ENCODE results near the gene COG5. TPM values are rescaled to one million over a fixed set of nuclear protein-coding genes. Genes with fewer than 3 reads are reported as not detected.

COG5 gene
- total and polyA plus RNA-seq, 9 of the 15 experiments (the other 6 are each of a cell fraction or from before 2014, with no cell fraction given), result 15.3 to 75.1 (median 56.4) TPM

DNA sequence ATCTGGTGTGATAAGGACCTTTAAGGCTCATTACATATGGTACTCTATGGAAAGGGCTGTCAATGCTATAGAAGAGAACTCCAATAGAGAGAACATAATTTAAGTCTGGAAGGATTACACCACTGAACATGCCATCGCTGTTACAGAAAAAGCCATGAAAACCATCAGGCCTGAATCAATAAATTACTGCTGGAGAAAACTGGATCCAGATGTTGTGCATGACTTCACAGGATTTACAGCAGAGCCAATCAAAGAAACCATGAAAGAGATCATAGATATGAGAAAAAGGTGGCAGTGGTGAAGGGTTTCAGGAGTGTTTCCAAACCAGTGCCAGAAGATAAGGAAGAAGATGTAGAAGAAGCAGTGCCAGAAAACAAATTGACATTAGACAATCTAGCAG, 112.8 kb downstream of the COG5 start:
- ChIA-PET CTCF (ENCODE audit: low intra/inter-chr PET ratio) (no interaction called here), POLR2A (no interaction called here)
- no peaks in the 10 kb centered on the region for H3K79me2 ChIP-seq (ENCODE audit: control insufficient read depth, insufficient read depth, low read length)
- 0 out of 3 replicates have a peak, but pooled peaks cover 2% of the 10 kb centered on the region for H3K36me3 ChIP-seq (ENCODE audit: control insufficient read depth, insufficient read depth, low read length)
- no peak overlapping the region for H3K4me2 ChIP-seq (ENCODE audit: insufficient read depth, low read length)
- no peaks in the 10 kb centered on the region for H3K9me3 ChIP-seq (replicated peaks; ENCODE audit: control insufficient read depth, insufficient read depth, low read depth, low read length)
- H3K9me1 ChIP-seq (ENCODE audit: control insufficient read depth, insufficient read depth, low read length), result no peaks in the 10 kb centered on the region
- ATAC-seq (no peak), DNase-seq (ENCODE audit: extremely low read depth in 1 of 4, low spot score in 3 of 4) (no peak), FAIRE-seq (no peak)
- no peak overlapping the region for H3K27ac ChIP-seq (ENCODE audit: extremely low read depth, low read depth, low read length)
- 96% methylated on average over 1 of the region's 1 CpG for WGBS (ENCODE audit: insufficient coverage, low coverage, missing lambda C conversion rate)
- in situ Hi-C loops (cut with MboI) (loop anchor here (10.0 kb wide), 1 partner anchor 424 kb away; no protein-coding TSS in a partner anchor), intact Hi-C loops (cut with micrococcal nuclease) (no loop called here)
- H3K4me1 ChIP-seq (replicated peaks in 1 of 2; ENCODE audit: control insufficient read depth in 2 of 2, insufficient read depth in 2 of 2, low read length in 2 of 2), result no peaks in the 10 kb centered on the region
- H4K20me1 ChIP-seq (replicated peaks; ENCODE audit: control insufficient read depth, insufficient read depth, low read length), result no peaks in the 10 kb centered on the region
- H2AFZ ChIP-seq (ENCODE audit: low read depth, low read length), result no peak overlapping the region
- no peak overlapping the region for H3K9ac ChIP-seq (ENCODE audit: insufficient read depth in 1 of 2, low read depth in 2 of 2, low read length in 2 of 2)
- no peaks in the 10 kb centered on the region for H3K27me3 ChIP-seq (ENCODE audit: control insufficient read depth in 2 of 2, insufficient read depth in 2 of 2, low read length in 2 of 2)
- H3K4me3 ChIP-seq, result no peak overlapping the region
- no TSS peak for BruUV-seq (replicated peaks)
- no peak for TF ChIP-seq ZNF121 (CRISPR knock-in tag; conservative IDR thresholded peaks at IDR 0.05)
- no peak for TF ChIP-seq PHF21A (IDR thresholded peaks at IDR 0.05; ENCODE audit: borderline replicate concordance, low read depth)
- no peak for TF ChIP-seq ZNF436 (CRISPR knock-in tag; IDR thresholded peaks at IDR 0.05)
- TF ChIP-seq KAT8 (IDR thresholded peaks at IDR 0.05; ENCODE audit: low read depth), result no peak
- TF ChIP-seq ZNF695 (CRISPR knock-in tag; IDR thresholded peaks at IDR 0.05), result no peak
- no peak for TF ChIP-seq ZNF644 (tag; IDR thresholded peaks at IDR 0.05; ENCODE audit: low read depth)
- TF ChIP-seq ILF3 (IDR thresholded peaks at IDR 0.05; ENCODE audit: borderline replicate concordance), result no peak

DNA sequence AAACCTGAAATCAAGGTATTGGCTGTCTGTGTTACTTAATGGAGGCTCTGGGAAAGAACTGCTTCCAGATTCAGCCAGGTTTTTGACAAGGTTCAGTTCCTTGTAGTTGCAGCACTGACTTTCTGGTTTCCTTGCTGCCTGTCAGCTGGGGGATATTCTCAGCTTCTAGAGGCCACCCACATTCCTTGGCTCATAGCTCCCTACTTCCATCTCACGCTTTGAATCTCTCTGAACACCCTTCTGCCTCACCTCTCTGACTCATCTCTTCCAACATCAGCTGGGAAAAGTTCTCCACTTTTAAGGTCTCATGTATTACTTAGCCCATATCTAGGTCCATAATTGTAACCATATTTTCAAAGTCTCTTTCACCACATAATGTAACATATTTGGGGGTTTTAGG, 116.7 kb downstream of the COG5 start:
- Histone ChIP-seq H3K4me2 (ENCODE audit: insufficient read depth, low read length) (no peak overlapping the region), H3K27me3 (ENCODE audit: control insufficient read depth in 2 of 2, insufficient read depth in 2 of 2, low read length in 2 of 2) (no peaks in the 10 kb centered on the region), H4K20me1 (replicated peaks; ENCODE audit: control insufficient read depth, insufficient read depth, low read length) (no peaks in the 10 kb centered on the region), H2AFZ (ENCODE audit: low read depth, low read length) (no peak overlapping the region), H3K27ac (ENCODE audit: extremely low read depth, low read depth, low read length) (no peak overlapping the region), H3K9me3 (replicated peaks; ENCODE audit: control insufficient read depth, insufficient read depth, low read depth, low read length) (no peaks in the 10 kb centered on the region), H3K4me1 (replicated peaks in 1 of 2; ENCODE audit: control insufficient read depth in 2 of 2, insufficient read depth in 2 of 2, low read length in 2 of 2) (no peaks in the 10 kb centered on the region), H3K4me3 (no peak overlapping the region), H3K9me1 (ENCODE audit: control insufficient read depth, insufficient read depth, low read length) (no peaks in the 10 kb centered on the region), H3K9ac (ENCODE audit: insufficient read depth in 1 of 2, low read depth in 2 of 2, low read length in 2 of 2) (no peak overlapping the region; a peak in 1 of 4 replicates), H3K36me3 (ENCODE audit: control insufficient read depth, insufficient read depth, low read length) (0 out of 3 replicates have a peak, but pooled peaks cover 2% of the 10 kb centered on the region), H3K79me2 (ENCODE audit: control insufficient read depth, insufficient read depth, low read length) (no peaks in the 10 kb centered on the region)
- no TSS peak for BruUV-seq (replicated peaks)
- no peak for FAIRE-seq
- in situ Hi-C loops (cut with MboI), result no loop called here
- POLR2A ChIA-PET, result interaction anchor here (1.1 kb wide), 1 partner anchor 11 kb away, joined by 4 read pairs; no protein-coding TSS in a partner anchor
- WGBS (ENCODE audit: insufficient coverage, low coverage, missing lambda C conversion rate), result 67% methylated on average over 1 of the region's 1 CpG
- DNase-seq (ENCODE audit: extremely low read depth in 1 of 4, low spot score in 3 of 4), result no peak
- TF ChIP-seq ZNF232 (CRISPR knock-in tag; IDR thresholded peaks at IDR 0.05), result no peak
- TF ChIP-seq ATF1 (CRISPR knock-in tag; IDR thresholded peaks at IDR 0.05), result no peak
- no peak for TF ChIP-seq ATF1 (tag; IDR thresholded peaks at IDR 0.05)
- TF ChIP-seq THRAP3 (IDR thresholded peaks at IDR 0.05; ENCODE audit: borderline replicate concordance), result no peak
- TF ChIP-seq MYNN (IDR thresholded peaks at IDR 0.05), result no peak
- TF ChIP-seq MYNN (CRISPR knock-in tag; IDR thresholded peaks at IDR 0.05), result no peak
- no peak for TF ChIP-seq FUS (optimal IDR thresholded peaks at IDR 0.05; ENCODE audit: low read depth, low read length)
- TF ChIP-seq KDM1A (IDR thresholded peaks at IDR 0.05), result no peak
- CTCF ChIA-PET (ENCODE audit: low intra/inter-chr PET ratio), result no interaction called here
- intact Hi-C loops (cut with micrococcal nuclease), result no loop called here
- ATAC-seq, result peak; percentile 33; the same call in 2 of the 3 replicates
